H1 (cell line): Measurements from ENCODE around the gene INPP5A. TPM values are rescaled to one million over a fixed set of nuclear protein-coding genes. Genes with fewer than 3 reads are reported as not detected.

ENCODE experiments used
- CTCF ChIA-PET: fragments of 300-600 bp; sonication (Branson Sonifier 250); formaldehyde crosslinking; loops from one replicate; lab custom pipeline; 2021; ENCODE audit not compliant: partially characterized antibody; lab: Charles Lee
- POLR2A ChIA-PET: fragments of 300-600 bp; sonication (Branson Sonifier 250); formaldehyde crosslinking; loops from one replicate; lab custom pipeline; 2021; ENCODE audit warnings: inconsistent platforms; ENCODE audit not compliant: partially characterized antibody; lab: Charles Lee
- DNase-seq, 2 experiments: peaks; one replicate each; pipeline versions ENCODE4 v3.0.0 to v3.0.0-alpha.2; 2010 to 2022; ENCODE audit warnings: low spot score in 2 of 2, low read depth in 1 of 2, mixed read lengths in 1 of 2
- FAIRE-seq: peaks from 2 replicates; lab custom pipeline; 2011; peaks lifted over from hg19 to GRCh38; lab: Jason Lieb, UNC
- H2AFZ ChIP-seq: 2 replicates; pipeline ENCODE4 v1.8.1; 2012; ENCODE audit warnings: low read length, inconsistent platforms
- H2AK5ac ChIP-seq: 2 replicates; pipeline ENCODE4 v1.6.1; 2013; ENCODE audit warnings: low read depth, low read length
- H2BK120ac ChIP-seq: replicated peaks from 2 replicates; pipeline ENCODE3; 2013; ENCODE audit warnings: low read depth, low read length, inconsistent platforms
- H2BK12ac ChIP-seq: 2 replicates; pipeline ENCODE4 v1.6.1; 2013; ENCODE audit warnings: low read depth, low read length
- H2BK15ac ChIP-seq: 2 replicates; pipeline ENCODE4 v1.6.1; 2013; ENCODE audit warnings: low read length
- H2BK20ac ChIP-seq: 2 replicates; pipeline ENCODE4 v1.6.1; 2013; ENCODE audit warnings: low read length
- H2BK5ac ChIP-seq: 2 replicates; pipeline ENCODE4 v1.6.1; 2013; ENCODE audit warnings: low read depth, low read length
- H3K14ac ChIP-seq: 2 replicates; pipeline ENCODE4 v1.6.1; 2013; ENCODE audit warnings: inconsistent platforms; ENCODE audit not compliant: insufficient read length
- H3K18ac ChIP-seq: 2 replicates; pipeline ENCODE4 v1.6.1; 2013; ENCODE audit warnings: low read length; ENCODE audit errors: extremely low read depth
- H3K23ac ChIP-seq: 2 replicates; pipeline ENCODE4 v1.6.1; 2013; ENCODE audit warnings: inconsistent platforms; ENCODE audit not compliant: insufficient read length
- H3K23me2 ChIP-seq: 2 replicates; pipeline ENCODE4 v1.6.1; 2013; ENCODE audit warnings: low read depth, low read length
- H3K27ac ChIP-seq: 2 replicates; pipeline ENCODE4 v1.6.1; 2011; ENCODE audit warnings: low read depth, low read length, inconsistent platforms
- H3K27me3 ChIP-seq, 4 experiments: replicated peaks in 1 of 4; 1 replicate in 1 of 4; 2 replicates in 3 of 4; pipeline versions ENCODE4 v1.6.1 to v1.8.1; 2011 to 2013; ENCODE audit warnings: low read length in 3 of 4, mild to moderate bottlenecking in 3 of 4, inconsistent platforms in 2 of 4, mixed read lengths in 2 of 4, moderate library complexity in 1 of 4; ENCODE audit not compliant: control insufficient read depth in 3 of 4, insufficient read depth in 3 of 4; ENCODE audit errors: extremely low read depth in 1 of 4
- H3K36me3 ChIP-seq, 4 experiments: 2 replicates each; pipeline versions ENCODE4 v1.6.1 to v1.8.1; 2011 to 2013; ENCODE audit warnings: mild to moderate bottlenecking in 4 of 4, low read length in 3 of 4, moderate library complexity in 2 of 4, control low read depth in 1 of 4, inconsistent platforms in 1 of 4; ENCODE audit not compliant: insufficient read depth in 4 of 4, control insufficient read depth in 2 of 4
- H3K4ac ChIP-seq: replicated peaks from 2 replicates; pipeline ENCODE3; 2013; ENCODE audit warnings: low read length, low read depth, mixed read lengths, inconsistent platforms; ENCODE audit not compliant: insufficient read length
- H3K4me1 ChIP-seq, 4 experiments: replicated peaks in 1 of 4; 1 replicate in 1 of 4; 2 replicates in 3 of 4; pipeline versions ENCODE4 v1.6.1 to v1.8.1; 2011 to 2013; ENCODE audit warnings: low read length in 3 of 4, inconsistent platforms in 2 of 4, mixed read lengths in 1 of 4; ENCODE audit not compliant: insufficient read depth in 4 of 4, control insufficient read depth in 3 of 4
- H3K4me2 ChIP-seq, 2 experiments: 2 replicates each; pipeline versions ENCODE4 v1.6.1 to v1.8.1; 2011 to 2013; ENCODE audit warnings: low read depth in 2 of 2, low read length in 2 of 2, control low read depth in 1 of 2, inconsistent platforms in 1 of 2, mild to moderate bottlenecking in 1 of 2; ENCODE audit not compliant: insufficient read depth in 1 of 2
- H3K4me3 ChIP-seq, 4 experiments: fragments of 200-600, 300-600 bp in 1 of 4; sonication (generic), shearing (Covaris generic), sonication (Bioruptor Twin) in 1 of 4; 2 replicates each; pipeline versions ENCODE4 v1.5.1 to v1.8.1; 2011 to 2016; ENCODE audit warnings: low read length in 4 of 4, low read depth in 3 of 4, control low read depth in 2 of 4, inconsistent platforms in 2 of 4, mild to moderate bottlenecking in 2 of 4, mixed read lengths in 1 of 4, moderate library complexity in 1 of 4; ENCODE audit not compliant: insufficient read depth in 2 of 4; ENCODE audit errors: extremely low read depth in 1 of 4
- H3K56ac ChIP-seq: replicated peaks from 2 replicates; pipeline ENCODE3; 2013; ENCODE audit warnings: low read depth, mild to moderate bottlenecking, mixed read lengths, low read length, inconsistent platforms; ENCODE audit not compliant: insufficient read length
- H3K79me1 ChIP-seq: 2 replicates; pipeline ENCODE4 v1.6.1; 2013; ENCODE audit warnings: low read depth, low read length, control low read depth
- H3K79me2 ChIP-seq, 2 experiments: 2 replicates each; pipeline versions ENCODE4 v1.6.1 to v1.8.1; 2012 to 2013; ENCODE audit warnings: low read length in 2 of 2, mild to moderate bottlenecking in 2 of 2, inconsistent platforms in 1 of 2; ENCODE audit not compliant: insufficient read depth in 2 of 2, control insufficient read depth in 1 of 2
- H3K9ac ChIP-seq, 4 experiments: replicated peaks in 1 of 4; 1 replicate in 1 of 4; 2 replicates in 3 of 4; pipeline versions ENCODE4 v1.6.1 to v1.8.1; 2011 to 2013; ENCODE audit warnings: low read depth in 3 of 4, low read length in 3 of 4, control low read depth in 2 of 4, mild to moderate bottlenecking in 2 of 4, moderate library complexity in 2 of 4, inconsistent platforms in 1 of 4; ENCODE audit errors: extremely low read depth in 1 of 4
- H3K9me3 ChIP-seq, 2 experiments: 2 replicates each; pipeline versions ENCODE4 v1.6.1 to v1.8.1; 2012 to 2013; ENCODE audit warnings: mild to moderate bottlenecking in 2 of 2, moderate library complexity in 2 of 2, control low read depth in 1 of 2, inconsistent platforms in 1 of 2, low read depth in 1 of 2, low read length in 1 of 2, mixed read lengths in 1 of 2; ENCODE audit not compliant: insufficient read depth in 2 of 2
- H4K20me1 ChIP-seq, 2 experiments: replicated peaks in 1 of 2; 2 replicates each; pipeline versions ENCODE3 to v1.8.1; 2011 to 2013; ENCODE audit warnings: inconsistent platforms in 2 of 2, low read length in 2 of 2, mild to moderate bottlenecking in 1 of 2; ENCODE audit not compliant: insufficient read depth in 2 of 2, control insufficient read depth in 1 of 2
- H4K5ac ChIP-seq: 2 replicates; pipeline ENCODE4 v1.6.1; 2013; ENCODE audit warnings: low read length, low read depth, mixed read lengths, inconsistent platforms; ENCODE audit not compliant: insufficient read length
- H4K8ac ChIP-seq: 2 replicates; pipeline ENCODE4 v1.8.0; 2013; ENCODE audit warnings: mild to moderate bottlenecking, moderate library complexity, low read length, inconsistent platforms; ENCODE audit not compliant: insufficient read depth; ENCODE audit errors: extremely low read depth
- H4K91ac ChIP-seq: replicated peaks from 2 replicates; pipeline ENCODE3; 2013; ENCODE audit warnings: low read length, mixed read lengths, inconsistent platforms; ENCODE audit not compliant: insufficient read length
- ATF2 ChIP-seq: IDR thresholded peaks from 2 replicates; pipeline ENCODE4 v1.6.1; 2012; ENCODE audit warnings: low read length, inconsistent platforms
- CTBP2 ChIP-seq: IDR thresholded peaks from 2 replicates; pipeline ENCODE4 v1.7.0; 2011; ENCODE audit warnings: borderline replicate concordance, mild to moderate bottlenecking, moderate library complexity, mixed read lengths, low read length; ENCODE audit not compliant: insufficient read depth, insufficient read length
- KDM4A ChIP-seq: IDR thresholded peaks from one replicate; pipeline ENCODE4 v1.7.1; 2012; ENCODE audit warnings: low read depth, mild to moderate bottlenecking, moderate library complexity, low read length, inconsistent platforms; ENCODE audit not compliant: severe bottlenecking
- POU5F1 ChIP-seq: IDR thresholded peaks from 2 replicates; pipeline ENCODE4 v1.6.1; 2011; ENCODE audit warnings: low read depth, mild to moderate bottlenecking, low read length, moderate library complexity
- RBBP5 ChIP-seq: IDR thresholded peaks from 2 replicates; pipeline ENCODE4 v1.7.1; 2012; ENCODE audit warnings: low read depth, mild to moderate bottlenecking, inconsistent platforms, low read length, moderate library complexity, borderline replicate concordance
- RNF2 ChIP-seq: fragments of 200-900, 300-1000 bp; sonication (generic); IDR thresholded peaks from 2 replicates; pipeline ENCODE4 v1.7.1; 2016; ENCODE audit warnings: borderline replicate concordance, low read depth, mild to moderate bottlenecking, antibody characterized with exemption, low read length; ENCODE audit not compliant: poor library complexity, severe bottlenecking; ENCODE audit errors: missing control alignments
- SIRT6 ChIP-seq: IDR thresholded peaks from one replicate; pipeline ENCODE4 v1.7.1; 2012; ENCODE audit warnings: low read length, inconsistent platforms
- TAF7 ChIP-seq: optimal IDR thresholded peaks from 2 replicates; pipeline ENCODE3; 2011; ENCODE audit warnings: low read depth, mild to moderate bottlenecking, inconsistent platforms, low read length, moderate library complexity, borderline replicate concordance
- TBP ChIP-seq: IDR thresholded peaks from 2 replicates; pipeline ENCODE4 v1.6.1; 2011; ENCODE audit warnings: low read depth, low read length, improper control_type of control experiment
- TEAD4 ChIP-seq: IDR thresholded peaks from 2 replicates; pipeline ENCODE4 v1.6.1; 2012; ENCODE audit warnings: low read depth, low read length, inconsistent platforms, mixed read lengths
- ZNF274 ChIP-seq: IDR thresholded peaks from 2 replicates; pipeline ENCODE4 v1.7.0; 2012; ENCODE audit warnings: low read length, borderline replicate concordance; ENCODE audit errors: extremely low read depth
- WGBS, 2 experiments: shearing (Covaris generic) in 1 of 2; methylation state at CpG; one replicate each; pipeline versions ENCODE4 v1.1.6 to v1.1.7; 2013 to 2015; ENCODE audit warnings: low lambda C conversion rate in 2 of 2, mixed read lengths in 2 of 2, inconsistent platforms in 1 of 2, low coverage in 1 of 2, missing lambda C conversion rate in 1 of 2; ENCODE audit not compliant: insufficient replicate concordance in 2 of 2, insufficient coverage in 1 of 2, insufficient read length in 1 of 2; ENCODE audit errors: extremely low coverage in 1 of 2, missing lambda C conversion rate in 1 of 2; 5-methylcytosine and 5-hydroxymethylcytosine counted together
- polyA plus RNA-seq, 7 experiments: library from polyadenylated mRNA; depleted of rRNA in 3 of 7; stranded (reverse) in 5 of 7; unstranded in 2 of 7; fragments of >200 nt in 5 of 7; fragments of 200-250 nt in 2 of 7; gene quantifications; 1 replicate in 5 of 7; 2 replicates in 1 of 7; 4 replicates in 1 of 7; pipeline versions ENCODE4 v1.2.1 to v1.2.3, GENCODE V29; 2011 to 2013; ENCODE audit warnings: missing spikeins in 2 of 7, mixed read lengths in 2 of 7
- total RNA-seq: library from RNA; stranded (reverse); fragmentation: NEBNext Ultra II Directional; extraction: Animal tissue kit (Norgen Biotek cat#: 25700); gene quantifications from 2 replicates; pipeline ENCODE4 v1.2.1, GENCODE V29; 2021

Gene INPP5A
- total and polyA plus RNA-seq, 2 of the 8 experiments (the other 6 are each of a cell fraction or from before 2014, with no cell fraction given), result 19.7 to 27.5 TPM

GRCh38 chr10:132493246-132493755 is 44.3 kb upstream of the INPP5A start:
- Histone ChIP-seq H3K4ac (no peak overlapping the region), H2BK15ac (no peak overlapping the region), H2AFZ (no peak overlapping the region), H3K36me3 (no peaks in the 10 kb centered on the region), H3K18ac (no peak overlapping the region), H3K27ac (no peak overlapping the region), H3K27me3 (no peaks in the 10 kb centered on the region), H3K79me1 (no peaks in the 10 kb centered on the region), H4K20me1 (peaks cover 0 to 1% of the 10 kb centered on the region in 2 experiments), H3K79me2 (no peaks in the 10 kb centered on the region), H3K56ac (no peak overlapping the region), H3K14ac (no peak overlapping the region), H3K4me1 (no peaks in the 10 kb centered on the region), H2BK20ac (no peak overlapping the region), H4K8ac (no peak overlapping the region), H2AK5ac (no peak overlapping the region), H4K91ac (no peak overlapping the region), H3K9ac (no peak overlapping the region), H3K4me2 (no peak overlapping the region), H4K5ac (no peak overlapping the region), H3K23me2 (no peaks in the 10 kb centered on the region), H3K4me3 (no peak overlapping the region), H2BK5ac (no peak overlapping the region), H2BK12ac (no peak overlapping the region), H2BK120ac (no peak overlapping the region), H3K23ac (no peak overlapping the region), H3K9me3 (peaks cover 0 to 15% of the 10 kb centered on the region in 2 experiments; a peak in 1 of 4 replicates)
- FAIRE-seq (no peak), DNase-seq (no peak)
- ChIA-PET POLR2A (interaction anchor here (1.5 kb wide), 1 partner anchor 14 kb away, joined by 3 read pairs; no protein-coding TSS in a partner anchor), CTCF (interaction anchor here (0.6 to 2.0 kb wide), 5 partner anchors 10 to 119 kb away, joined by 3 to 5 read pairs (median 4); no protein-coding TSS in a partner anchor)
- WGBS, 2 experiments, result 93% methylated on average over 8 of the region's 8 CpGs; no CpG with 5 or more reads in 1 of the 2 experiments
- no peak for TF ChIP-seq ATF2
- TF ChIP-seq ZNF274, result no peak
- TF ChIP-seq RNF2, result no peak
- TF ChIP-seq CTBP2, result no peak
- no peak for TF ChIP-seq KDM4A
- no peak for TF ChIP-seq TBP
- TF ChIP-seq TAF7, result no peak
- TF ChIP-seq SIRT6, result no peak
- TF ChIP-seq TEAD4, result no peak
- no peak for TF ChIP-seq POU5F1
- no peak for TF ChIP-seq RBBP5
